ENCODE results near the gene RELN. TPM values are rescaled to one million over a fixed set of nuclear protein-coding genes. Genes with fewer than 3 reads are reported as not detected.

RELN gene
- total RNA-seq, 1 experiment from 2014 or later, result 0.63 TPM

GRCh38 chr7:103644319-103644718, 345.1 kb downstream of the RELN start:
- DNase-seq (ENCODE audit: low read depth), result no peak

DNA sequence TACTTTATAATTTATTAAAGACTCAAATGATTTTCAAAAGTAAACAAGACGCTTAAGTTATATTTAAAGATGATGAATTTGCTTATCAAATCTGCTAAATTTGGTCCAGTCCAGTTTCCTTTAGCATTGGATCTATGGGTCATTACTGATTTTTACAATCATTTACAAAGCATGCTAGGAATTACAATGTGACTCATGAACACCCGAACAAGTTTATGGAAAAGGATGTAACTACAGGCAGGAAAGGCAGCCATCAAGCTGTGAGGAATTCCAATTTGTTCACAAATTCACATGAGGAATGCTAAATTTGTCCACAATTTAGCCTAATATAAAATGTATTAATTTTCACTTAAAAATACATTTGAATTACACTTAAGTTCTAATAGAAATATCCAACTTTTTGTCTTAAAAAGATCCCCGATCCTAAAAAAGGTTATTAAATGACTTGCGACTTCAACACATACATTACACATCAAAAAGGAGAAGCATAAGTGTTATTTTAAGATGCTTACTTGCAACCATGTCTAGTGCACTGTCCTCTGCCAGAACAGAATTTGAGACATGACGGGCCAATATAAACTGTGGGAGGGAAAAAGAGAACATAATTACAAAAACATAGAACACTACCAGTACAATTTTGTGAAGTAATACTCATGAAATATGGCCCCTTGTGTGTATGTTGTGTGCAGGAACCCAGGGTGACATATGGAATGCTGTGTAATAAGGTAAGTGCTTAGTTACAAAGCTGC, 349.3 kb downstream of the RELN start:
- peak; percentile 76 for DNase-seq (ENCODE audit: low read depth)

GRCh38 chr7:103637726-103638125, 351.7 kb downstream of the RELN start:
- DNase-seq (ENCODE audit: low read depth), result peak; percentile 62

- DNase-seq (ENCODE audit: low read depth), result peak; percentile 91
Observed at GRCh38 chr7:103637094-103637493, 352.4 kb downstream of the RELN start.

DNA sequence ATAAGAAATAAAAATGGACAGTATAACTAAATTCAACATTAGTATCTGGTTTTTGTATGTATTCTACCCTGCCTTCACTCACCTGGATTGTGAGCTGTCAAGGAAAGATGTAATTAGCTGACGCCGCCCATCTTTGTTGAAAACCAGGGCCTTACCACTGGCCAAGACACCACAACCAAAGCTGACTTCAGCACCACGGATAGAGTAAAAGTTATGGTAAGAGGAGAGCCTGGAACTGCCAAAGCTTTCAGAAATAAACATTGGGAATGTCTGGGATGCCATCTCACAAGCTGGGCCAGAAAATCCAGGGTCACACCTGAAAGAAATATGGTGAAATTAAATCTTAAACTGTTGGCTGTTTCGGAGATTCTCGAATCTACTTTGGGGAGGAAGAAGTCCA, 353.3 kb downstream of the RELN start:
- DNase-seq (ENCODE audit: low read depth), result peak; percentile 67

DNA sequence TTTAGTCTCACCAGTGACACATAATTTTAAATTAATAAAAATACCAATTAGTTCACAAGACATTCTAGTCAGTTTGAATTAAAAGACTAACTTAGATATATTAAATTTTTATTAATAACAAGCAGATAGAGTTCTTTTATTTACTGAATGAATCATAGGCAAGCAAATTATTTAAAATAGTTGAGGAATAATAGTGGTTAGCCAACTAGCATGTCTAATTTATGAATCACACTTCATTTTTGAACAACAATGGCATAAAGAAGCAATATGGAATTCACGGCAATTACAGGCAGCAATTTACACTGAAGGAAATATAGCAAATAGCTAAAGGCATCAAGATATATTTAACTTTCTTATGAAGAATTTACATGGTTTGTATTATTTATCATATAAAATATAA, 356.5 kb downstream of the RELN start:
- DNase-seq (ENCODE audit: low read depth), result peak; percentile 44

GRCh38 chr7:103632005-103632639, 357.3 kb downstream of the RELN start:
- DNase-seq (ENCODE audit: low read depth), result no peak

GRCh38 chr7:103630318-103630717, 359.1 kb downstream of the RELN start:
- peak; percentile 34 for DNase-seq (ENCODE audit: low read depth)

DNA sequence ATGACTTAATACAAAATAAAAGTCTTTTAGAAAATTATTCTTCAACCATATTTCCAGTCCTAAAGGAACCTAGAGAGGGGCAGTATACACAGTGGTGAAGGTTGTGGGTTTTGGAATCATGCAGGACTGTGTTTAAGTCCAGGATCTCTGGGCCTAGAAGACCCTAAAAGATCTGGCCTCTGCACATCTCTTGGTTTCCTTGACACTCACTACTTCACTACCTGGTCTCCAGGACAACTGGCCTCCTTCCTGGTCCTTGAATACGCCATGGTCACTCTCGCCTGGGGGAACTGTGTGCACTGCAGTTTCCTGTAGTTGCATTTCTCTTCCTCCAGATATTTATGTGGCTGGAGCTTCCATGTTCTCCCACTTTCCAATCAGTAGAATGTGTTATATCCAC, 360.7 kb downstream of the RELN start:
- DNase-seq (ENCODE audit: low read depth), result no peak

DNA sequence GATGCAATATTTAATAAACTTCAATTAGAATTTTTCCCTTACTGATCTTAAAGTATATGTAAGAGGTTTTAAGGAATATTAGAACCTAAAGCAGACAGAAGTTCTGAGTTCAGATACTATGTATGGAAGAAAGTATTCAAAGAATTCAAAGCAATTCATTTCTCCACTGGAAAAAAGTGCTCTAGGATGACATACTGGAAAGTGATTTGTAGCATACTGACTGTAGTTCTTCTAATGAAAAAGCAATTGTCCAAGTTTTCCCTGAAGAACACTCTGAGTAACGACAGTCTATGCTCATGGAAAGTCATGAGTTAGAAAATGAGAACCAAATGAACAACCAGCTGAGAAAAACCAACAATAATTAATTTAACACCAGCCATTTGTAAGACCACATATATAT, 362.7 kb downstream of the RELN start:
- no peak for DNase-seq (ENCODE audit: low read depth)

DNA sequence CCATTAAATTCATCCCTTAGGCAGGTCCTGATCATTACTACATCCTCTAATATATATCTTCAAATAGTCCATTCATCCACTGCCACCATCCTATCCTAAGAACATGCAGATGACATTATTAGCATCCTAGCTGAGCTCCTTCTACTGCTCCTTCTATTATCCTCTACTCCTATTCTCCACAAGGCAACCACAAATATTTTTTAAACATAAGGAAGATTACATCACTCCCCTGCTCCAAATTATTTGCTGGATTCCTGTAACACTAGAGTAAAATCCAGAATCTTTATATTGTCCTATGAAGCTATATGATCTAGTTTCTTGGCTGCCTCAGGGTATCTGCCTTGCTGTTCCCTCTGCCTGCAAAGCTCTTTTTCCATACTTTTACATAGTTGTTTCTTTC, 367.2 kb downstream of the RELN start:
- DNase-seq (ENCODE audit: low read depth), result no peak

DNA sequence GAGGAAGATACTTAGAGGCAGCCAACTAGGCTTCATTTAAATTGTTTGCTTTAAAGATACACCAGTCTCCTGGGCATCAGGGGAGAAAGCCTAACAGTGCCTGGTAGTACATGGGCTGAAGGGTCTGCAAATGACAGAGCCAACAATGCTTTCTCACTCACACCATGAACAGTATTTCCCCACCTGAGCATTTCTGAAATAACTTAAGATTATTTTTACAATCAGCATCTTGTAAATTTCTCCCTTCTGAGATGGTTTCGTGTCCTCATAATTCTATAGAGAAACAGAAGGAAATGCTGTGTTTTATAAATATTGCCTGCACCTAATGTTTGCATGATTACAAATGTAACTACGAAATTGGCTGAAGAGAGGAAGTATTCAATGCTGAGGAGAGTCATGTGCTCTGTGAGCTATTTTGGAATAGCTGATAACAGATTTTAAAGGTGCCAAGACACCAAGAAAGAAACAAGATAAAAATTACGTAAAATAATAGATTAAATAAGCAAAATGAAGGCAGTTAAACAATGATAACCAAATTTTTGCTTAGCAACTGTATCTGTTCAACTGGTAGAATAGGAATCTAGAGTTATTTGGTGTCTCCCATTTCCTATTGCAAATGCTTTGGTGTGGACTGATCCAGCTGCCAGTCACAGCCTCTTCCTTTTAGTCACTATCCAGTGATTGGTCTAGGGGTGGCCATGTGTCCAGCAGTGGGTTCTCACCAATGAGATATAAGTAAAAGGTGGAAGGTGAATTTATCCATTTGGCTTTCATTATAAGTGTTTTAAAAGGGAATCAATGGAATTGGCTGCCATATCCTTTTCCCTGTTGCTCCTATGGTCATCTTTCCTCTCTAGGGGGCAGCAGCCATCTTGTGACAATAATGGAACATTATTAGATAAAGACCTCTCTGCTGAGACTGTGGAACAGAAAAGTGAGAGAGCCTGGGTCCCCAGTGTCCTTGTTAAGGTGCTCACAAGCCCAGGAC, 375.5 kb downstream of the RELN start:
- peak; percentile 41 for DNase-seq (ENCODE audit: low read depth)

DNA sequence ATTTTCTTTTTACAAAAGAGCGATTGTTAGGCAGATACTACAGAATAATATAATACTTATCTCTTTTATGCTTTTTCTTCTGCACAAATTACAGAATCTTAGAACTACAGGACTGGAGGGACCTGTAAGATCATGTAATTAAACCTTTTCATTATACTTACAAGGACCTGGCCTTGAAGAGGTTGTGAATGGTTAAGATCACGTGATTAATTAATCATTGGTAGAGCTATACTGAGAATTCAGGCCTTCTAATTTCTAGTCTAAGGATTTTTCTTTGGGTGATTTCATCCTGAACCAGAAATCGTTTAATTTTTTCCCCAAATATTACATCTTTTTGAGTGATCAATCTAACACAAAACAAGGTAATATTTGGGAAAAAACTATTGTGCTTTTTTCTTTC, 379.7 kb downstream of the RELN start:
- DNase-seq (ENCODE audit: low read depth), result no peak

DNA sequence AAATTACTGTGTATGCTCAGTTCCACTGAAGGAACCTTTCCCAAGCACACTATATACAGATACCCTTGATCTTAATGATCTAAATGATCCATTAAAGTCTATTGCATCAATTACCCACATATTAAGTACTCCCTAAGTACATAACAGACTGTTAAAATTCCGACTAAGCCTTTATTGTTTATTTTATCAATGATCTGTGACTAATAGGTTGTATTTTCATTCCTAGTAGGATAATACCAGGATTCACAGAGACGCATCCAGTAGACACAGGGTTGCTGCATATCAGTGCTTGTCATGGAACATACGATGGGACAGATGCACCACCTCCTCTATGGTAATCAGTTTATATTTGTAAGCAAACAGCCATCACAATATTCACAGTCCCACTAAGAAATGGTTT, 383.8 kb downstream of the RELN start:
- no peak for DNase-seq (ENCODE audit: low read depth)

DNA sequence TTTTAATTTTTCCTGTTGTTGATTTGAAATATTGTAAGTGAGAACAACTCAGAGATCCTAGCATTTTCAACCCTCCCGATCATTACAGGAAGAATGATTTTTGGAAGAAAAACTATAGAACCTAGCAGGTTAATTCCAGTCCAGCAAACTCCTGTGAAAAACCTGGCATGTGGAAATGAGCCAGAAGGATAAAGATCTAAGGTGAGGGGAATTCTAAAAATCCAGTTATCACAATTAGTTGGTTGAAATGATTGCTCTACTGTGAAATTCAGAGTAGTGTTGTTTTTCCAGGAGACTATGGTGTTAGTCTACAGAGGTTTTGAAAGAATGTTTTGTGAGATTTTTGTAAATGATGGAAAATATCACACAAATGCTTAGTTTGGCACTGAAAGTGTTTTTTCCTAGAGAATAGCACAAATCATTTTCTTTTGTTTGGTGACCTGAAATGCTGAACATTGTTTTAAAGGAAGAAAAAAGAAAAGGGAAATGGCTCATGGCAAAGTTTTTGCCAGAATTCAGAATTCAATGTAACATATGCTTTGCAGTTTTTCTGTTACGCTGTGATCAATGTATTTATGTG, 391.0 kb downstream of the RELN start:
- no peak for DNase-seq (ENCODE audit: low read depth)

DNA sequence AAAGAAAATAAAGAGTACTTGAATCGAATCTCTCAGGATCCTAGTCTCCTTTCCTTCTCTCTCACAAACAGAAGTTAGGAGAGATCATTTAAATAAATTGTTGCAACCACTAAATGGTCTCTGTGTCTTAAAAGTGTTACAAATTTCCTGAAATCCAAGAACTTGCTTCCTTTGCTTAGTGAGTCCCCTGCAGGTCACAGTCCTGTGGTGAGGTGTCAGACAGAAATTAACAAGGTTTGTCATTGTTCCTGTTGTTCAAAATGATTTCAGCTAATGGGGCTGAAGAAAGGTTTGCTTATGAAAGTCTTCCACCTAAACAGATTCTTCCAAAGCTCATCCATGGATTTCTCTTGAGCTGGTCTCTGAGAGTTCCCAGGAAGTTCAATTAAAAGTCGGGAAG, 391.9 kb downstream of the RELN start:
- DNase-seq (ENCODE audit: low read depth), result no peak

GRCh38 chr7:103594186-103594585, 395.3 kb downstream of the RELN start:
- DNase-seq (ENCODE audit: low read depth), result no peak

DNA sequence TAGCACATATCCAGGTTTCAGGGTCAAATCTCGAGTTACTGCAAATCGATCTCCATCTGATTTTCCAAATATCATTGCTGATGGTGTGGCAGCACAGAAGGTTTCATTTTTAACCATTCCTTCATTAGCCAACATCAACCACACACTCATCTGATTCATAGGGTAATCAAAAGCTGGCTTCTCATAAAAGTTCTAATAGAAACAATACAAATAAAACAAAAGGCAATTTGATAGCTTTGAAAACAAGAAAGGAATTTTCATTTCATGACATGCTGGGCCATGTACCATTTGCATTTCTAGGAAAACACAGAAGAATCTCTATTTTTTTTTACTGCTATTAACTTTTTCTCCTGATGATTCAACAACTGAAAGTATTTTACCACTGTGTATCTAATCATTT, 395.8 kb downstream of the RELN start:
- DNase-seq (ENCODE audit: low read depth), result peak; percentile 37

GRCh38 chr7:103592844-103593243, 396.6 kb downstream of the RELN start:
- no peak for DNase-seq (ENCODE audit: low read depth)

GRCh38 chr7:103592187-103592586, 397.3 kb downstream of the RELN start:
- DNase-seq (ENCODE audit: low read depth), result no peak

- DNase-seq (ENCODE audit: low read depth), result no peak
Observed at GRCh38 chr7:103580031-103580430, 409.4 kb downstream of the RELN start.

GRCh38 chr7:103577059-103577458, 412.4 kb downstream of the RELN start:
- no peak for DNase-seq (ENCODE audit: low read depth)
